Uterus (tissue), 2 donors: ENCODE results near the gene SYVN1.

Experiments
- CTCF ChIP-seq, 4 experiments: fragments of 200-600 bp in 2 of 4; fragments of 450-650 bp in 2 of 4; sonication (generic) in 2 of 4; IDR thresholded peaks; one replicate each; pipeline ENCODE4 v1.5.1; 2016 to 2019; ENCODE audit warnings: antibody characterized with exemption in 4 of 4, mild to moderate bottlenecking in 2 of 4, moderate library complexity in 1 of 4
- POLR2A ChIP-seq, 2 donors: fragments of 450-650 bp; IDR thresholded peaks; one replicate each; pipeline ENCODE4 v1.6.1; 2016; ENCODE audit warnings: antibody characterized with exemption in 2 of 2, mild to moderate bottlenecking in 1 of 2, moderate library complexity in 1 of 2

GRCh38 chr11:65159012-65159411 is 24.7 kb upstream of the SYVN1 start:
- TF ChIP-seq POLR2A (IDR thresholded peaks at IDR 0.05) (no peak), CTCF (IDR thresholded peaks at IDR 0.05) (no peak)
